NCI-H524 treated with DMSO at 0.1 percent for 48 hours (cell line): Measurements from ENCODE around the gene MINAR1.

ENCODE experiments used
- DNase-seq: peaks from one replicate; lab custom pipeline; 2025; lab: John Stamatoyannopoulos, UW

MINAR1 gene

DNA sequence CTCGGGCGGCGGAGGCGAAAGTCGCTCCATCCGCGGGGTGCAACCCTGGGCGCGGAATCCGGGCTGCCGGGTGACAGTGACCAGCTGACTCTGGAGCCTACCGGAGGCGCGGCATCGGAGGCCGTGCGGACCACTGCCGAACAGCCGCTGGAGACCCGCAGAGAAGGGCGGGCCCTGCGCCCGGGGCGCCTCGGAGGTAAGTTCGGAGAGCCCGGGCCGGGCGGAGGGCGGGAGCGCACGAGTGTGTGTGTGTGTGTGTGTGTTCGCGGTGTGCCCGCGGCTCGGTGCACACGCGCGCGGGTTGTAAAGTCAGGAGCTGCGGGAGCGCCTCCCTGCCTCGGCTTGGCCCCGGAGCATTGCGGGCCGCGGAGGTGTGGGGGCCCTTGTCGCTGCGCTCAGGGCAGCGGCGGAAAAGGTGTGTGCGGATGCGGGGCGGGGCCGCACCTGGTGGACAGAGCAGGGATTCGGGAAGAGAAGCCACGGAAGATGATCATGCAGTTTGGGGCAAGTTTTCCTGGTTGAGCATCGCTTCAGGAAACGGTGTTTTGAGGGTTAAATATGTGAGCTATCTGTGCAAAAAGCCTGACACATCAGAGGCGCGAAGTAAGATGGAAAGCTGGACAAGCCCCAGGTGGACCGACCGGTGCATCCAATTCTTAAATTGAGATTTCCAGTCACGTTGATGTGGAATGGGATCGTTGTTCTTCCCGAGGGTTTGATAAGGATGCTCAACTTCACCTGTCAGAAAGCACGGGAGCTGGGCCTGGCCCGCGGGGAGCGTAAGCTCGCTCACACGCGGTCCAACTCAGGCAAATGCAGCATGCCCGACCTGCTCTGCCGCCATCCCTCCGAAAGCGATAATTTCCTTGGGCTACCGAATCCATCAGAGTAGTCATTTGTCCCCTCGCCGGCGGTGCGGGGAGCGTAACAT, 474 bp downstream of the MINAR1 start:
- DNase-seq, result no peak

DNA sequence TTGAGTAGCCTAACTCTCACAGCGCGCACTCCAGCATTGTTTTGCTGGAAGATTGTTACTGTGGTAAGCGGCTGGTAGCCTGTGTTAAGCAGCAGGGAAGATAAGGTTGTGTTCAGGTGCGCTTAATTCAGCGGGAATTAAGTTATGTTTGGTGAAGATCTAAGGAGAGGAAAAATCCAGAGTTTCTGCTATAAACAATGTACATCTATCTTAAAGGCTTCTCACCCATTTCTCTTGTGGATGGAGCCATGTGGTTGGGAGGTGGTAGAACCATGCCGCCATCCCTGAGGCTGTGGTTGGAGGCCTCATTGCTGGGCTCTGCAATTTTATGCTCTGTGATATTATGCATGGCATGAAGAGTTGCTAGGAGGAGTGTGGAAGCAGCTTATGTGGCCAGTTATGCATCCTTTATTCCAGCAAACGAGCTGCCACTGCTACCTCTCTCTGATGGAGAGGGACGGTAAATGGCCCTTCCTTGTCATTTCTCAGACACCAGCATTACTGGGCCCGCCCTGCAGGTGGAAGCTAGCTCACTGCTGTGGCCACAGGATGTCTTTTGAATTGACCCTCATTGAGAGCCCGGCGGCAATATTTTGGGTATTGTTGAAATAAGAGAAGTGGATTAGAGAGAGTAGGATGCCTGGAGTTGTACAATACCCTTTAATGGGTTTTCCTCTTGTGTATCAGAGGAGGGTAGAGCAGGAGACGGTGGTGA, 1.3 kb downstream of the MINAR1 start:
- no peak for DNase-seq

DNA sequence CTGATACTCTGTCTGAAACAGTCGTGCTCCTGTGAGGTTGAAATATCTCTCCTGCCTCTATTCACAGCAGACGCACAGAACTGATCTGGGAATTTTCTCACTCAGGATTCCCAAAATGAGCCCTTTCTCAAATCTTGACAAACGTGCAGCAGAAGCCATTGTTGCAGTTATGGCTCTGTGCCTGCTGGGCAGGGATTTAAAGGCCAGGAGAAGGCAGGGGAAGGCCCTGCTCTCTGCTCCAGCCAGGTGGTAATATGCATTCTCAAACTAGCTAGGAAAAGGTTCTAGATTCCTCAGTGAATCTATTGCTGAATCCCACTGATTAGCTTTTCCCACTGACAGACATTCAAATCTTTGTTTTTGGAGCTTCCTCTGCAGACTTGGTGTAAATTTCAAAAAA, 2.2 kb downstream of the MINAR1 start:
- no peak for DNase-seq

DNA sequence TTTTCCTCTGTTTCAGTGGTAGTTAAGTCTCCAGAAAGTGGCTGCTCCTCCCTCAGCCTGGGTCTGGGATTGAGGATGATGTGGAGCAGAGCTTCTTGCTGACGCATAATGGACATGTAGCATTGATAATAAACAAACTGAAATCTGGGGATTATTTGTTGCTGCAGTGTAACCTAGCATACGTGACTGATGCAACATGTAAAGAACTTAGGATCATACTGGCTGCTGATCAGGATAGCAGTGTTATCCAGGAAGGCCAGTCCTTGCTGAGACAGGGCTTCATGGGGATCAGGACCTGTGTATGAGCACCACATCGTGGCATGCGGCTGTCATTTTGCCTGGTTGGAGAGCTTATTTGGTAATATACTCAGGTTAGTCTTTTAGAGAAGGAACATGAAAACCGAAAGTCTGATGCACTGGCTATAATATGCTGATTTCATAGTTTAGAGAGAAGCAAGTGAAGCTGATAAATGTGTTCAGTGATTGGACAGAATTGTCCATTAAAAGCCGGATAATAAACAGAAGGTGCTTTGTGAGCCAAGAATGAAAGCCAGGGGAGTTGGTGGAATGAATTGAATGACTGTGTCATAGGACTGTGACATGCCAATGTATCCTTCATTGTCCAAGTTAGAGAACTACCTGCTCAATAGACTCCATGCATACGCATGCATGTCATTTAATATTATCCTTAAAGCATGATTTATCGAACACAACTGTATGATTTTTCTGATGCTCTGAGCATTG, 4.1 kb downstream of the MINAR1 start:
- DNase-seq, result no peak

DNA sequence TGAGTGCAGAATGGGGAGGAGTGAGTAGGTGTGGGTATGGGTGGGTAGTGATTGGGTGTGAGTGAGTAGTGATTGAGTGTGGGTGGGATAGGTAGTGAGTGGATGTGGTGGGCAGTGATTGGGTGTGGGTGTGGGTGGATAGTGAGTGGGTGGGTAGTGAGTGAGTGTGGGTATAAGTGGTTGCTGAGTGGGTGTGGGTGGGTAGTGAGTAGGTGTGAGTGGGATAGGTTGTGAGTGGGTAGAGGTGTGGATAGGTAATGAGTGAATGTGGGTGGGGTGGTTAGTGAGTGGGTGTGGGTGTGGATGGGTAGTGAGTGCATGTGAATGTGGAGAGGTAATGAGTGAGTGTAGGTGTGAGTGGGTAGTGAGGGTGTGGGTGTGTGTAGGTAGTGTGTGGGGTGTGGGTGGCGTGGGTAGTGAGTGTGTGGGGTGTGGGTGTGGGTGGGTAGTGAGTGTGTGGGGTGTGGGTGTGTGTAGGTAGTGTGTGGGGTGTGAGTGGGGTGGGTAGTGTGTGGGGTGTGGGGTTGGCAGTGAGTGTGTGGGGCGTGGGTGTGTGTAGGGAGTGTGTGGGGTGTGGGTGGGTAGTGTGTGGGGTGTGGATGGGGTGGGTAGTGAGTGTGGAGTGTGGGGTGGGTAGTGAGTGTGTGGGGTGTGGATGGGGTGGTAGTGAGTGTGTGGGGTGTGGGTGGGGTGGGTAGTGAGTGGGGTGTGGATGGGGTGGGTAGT, 5.3 kb downstream of the MINAR1 start:
- no peak for DNase-seq

DNA sequence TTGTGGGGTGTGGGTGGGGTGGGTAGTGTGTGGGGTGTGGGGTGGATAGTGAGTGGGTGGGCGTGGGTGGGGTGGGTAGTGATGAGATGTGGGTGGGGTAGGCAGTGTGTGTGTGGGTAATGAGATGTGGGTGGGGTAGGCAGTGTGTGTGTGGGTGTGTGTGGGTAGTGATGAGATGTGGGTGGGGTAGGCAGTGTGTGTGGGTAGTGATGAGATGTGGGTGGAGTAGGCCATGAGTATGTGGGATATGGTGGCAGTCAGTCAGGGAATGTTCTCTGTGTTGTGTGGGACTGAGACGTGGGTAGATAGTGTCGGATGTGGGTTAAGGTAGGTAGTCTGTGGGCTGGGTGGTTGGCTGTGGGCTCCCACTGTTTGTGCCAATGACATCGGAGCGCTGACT, 7.1 kb downstream of the MINAR1 start:
- DNase-seq, result no peak

DNA sequence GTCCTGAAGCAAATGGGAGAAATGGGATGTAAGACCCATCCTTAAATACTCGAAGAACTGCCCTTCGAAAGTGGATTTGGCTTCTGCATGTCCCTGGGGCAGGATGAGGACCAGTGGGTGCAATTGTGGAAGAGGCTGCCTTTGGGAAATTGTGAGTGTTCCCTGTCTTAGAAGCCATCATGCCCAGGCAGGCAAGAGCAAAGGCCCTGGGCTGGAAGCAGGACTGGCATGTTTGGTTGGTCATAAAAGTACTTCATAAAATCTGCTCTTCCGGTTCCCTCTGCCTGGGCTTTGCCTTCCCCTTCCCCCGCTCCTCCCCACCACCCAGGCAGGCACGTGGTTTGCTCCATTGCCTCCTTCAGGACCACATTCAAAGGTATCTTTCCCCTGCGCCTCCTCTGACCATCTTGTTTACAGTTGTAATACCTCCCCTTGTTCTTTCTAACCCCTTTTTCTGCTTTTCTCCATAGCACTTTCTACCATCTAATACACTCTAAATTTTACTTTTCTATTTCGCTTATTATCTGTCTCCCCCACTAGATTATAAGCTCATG, 8.3 kb downstream of the MINAR1 start:
- no peak for DNase-seq

DNA sequence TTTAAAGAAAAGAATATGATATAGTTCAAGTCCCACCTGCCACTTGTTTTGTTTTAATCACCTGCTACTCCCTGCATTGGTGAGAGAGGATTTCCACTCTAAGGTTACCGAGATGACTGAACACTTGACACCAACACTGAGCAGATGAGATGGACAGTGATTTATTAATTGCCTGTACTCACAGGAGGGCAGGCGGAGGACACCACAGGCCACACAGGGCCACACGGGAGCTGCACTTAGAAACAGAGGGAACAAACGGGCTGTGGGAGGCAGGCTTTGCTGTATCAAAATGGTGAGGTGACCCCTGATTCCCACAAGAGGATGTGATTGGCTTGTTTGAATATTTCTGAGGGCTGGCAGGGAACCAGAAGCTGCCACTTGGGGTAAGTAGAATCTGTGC, 10.8 kb downstream of the MINAR1 start:
- DNase-seq, result no peak

DNA sequence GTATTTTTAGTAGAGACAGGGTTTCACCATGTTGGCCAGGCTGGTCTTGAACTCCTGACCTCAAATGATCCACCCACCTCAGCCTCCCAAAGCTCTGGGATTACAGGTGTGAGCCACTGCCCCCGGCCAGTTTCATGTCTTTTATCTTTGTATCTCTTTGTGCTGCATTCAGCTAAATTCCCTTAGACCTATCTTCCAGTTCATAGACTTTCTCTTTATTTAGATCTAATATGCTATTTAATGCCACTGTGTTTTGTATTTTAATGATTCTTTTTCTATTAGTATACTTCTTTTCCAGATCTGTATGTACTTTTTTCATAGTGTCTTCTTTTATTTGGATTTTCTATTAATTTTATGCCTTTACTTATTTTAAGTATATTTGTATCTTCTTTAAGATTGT, 14.9 kb downstream of the MINAR1 start:
- no peak for DNase-seq

DNA sequence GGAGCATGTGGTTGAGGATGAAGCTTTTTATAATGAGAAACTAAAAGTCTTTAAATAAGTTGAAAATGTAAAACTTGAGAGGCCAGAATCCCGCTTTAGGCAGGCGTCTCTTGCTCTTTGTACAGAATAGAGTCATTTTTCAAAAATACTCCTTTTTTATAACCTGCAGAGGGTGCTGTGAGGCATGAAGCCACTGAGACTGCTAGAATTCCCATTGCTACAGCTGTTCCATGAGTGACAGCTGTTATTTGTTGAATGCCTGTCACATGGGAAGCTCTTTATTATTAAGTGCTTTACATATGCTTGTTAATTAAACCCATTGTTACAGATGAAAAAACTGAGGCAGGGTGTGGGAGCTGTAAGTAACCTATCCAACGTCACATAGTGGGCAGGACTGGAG, 18.5 kb downstream of the MINAR1 start:
- DNase-seq, result peak; percentile 10

DNA sequence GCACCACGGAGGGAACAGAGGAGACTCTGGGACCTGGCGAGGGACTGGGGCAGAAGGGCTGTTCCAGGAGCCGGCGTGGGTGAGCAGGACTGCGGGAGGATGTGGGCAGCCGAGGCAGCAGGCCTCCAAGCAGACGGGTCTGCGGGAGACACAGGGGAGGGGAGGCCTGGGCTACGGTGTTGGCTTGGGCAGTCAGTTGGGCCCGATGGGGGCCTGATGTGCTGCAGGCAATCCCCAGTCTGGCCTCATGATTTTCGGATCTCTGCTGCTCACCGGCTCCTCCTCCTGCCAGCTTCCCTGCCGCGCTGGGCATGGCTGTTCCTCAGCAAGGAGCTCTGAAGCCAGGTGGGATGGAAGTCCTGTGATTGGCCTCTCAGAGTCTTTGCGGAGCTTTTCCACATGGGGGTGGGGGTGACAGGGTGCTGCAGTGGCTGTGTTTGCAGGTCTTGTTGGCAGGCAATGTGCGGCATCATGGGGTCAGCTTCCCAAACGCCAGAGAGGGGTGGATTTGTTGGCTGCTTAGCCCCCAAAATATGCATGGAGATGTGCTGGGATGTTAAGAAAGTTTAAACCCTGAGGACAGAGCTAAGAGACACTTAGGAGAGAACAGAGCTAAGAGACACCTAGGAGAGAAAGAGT, 19.3 kb downstream of the MINAR1 start:
- DNase-seq, result no peak

DNA sequence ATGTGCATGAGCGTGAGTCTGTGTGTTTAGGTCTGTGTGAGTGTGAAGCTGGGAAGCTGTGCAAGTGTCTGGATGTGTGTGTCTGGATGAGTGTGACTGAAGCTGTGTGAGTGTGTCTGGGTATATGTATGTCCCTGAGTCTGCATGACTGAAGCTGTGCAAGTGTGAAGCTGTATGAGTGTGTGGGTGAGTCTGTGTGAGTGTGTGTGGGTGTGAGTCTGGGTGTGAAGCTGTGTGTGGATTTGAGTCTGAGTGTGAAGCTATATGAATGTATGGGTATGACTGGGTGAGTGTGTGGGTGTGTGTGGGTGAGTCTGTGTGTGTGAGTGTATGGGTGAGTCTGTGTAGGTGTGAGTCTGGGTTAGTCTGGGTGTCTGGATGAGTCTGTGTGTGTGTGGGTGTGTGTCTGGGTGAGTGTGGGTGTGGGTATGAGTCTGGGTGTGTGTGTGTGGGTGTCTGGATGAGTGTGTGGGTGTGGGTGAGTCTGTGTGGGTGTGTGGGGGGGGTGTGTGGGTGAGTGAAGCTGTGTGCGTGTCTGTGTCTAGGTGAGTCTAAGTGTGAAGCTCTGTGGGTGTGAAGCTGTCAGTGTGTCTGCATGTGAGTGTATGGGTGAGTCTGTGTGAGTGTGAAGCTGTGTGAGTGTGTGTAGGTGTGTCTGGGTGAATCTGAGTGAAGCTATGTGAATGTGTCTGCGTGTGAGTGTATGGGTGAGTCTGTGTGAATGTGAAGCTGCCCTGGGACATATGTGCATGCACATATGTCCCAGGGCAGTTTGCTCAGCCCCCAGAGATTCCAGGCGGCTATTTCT, 20.3 kb downstream of the MINAR1 start:
- DNase-seq, result no peak

DNA sequence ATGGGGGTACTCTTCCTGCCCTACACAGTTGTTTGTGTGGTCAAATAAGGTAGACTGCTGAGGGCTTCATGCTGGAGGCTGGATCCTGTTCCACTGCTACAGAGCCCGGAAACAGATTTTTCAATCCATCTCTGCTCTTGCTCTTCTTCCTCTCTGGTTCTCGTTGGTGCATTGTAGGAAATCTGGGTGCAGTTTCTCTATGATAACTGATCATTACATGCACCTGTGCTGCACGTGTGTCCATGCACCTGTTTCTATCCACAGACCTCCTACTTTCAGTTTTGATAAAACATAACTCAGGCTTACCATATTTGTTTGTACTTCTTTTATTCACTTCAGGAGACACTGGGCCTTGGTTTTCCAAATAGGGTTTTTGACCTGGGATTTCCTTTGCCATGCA, 21.3 kb downstream of the MINAR1 start:
- DNase-seq, result no peak

DNA sequence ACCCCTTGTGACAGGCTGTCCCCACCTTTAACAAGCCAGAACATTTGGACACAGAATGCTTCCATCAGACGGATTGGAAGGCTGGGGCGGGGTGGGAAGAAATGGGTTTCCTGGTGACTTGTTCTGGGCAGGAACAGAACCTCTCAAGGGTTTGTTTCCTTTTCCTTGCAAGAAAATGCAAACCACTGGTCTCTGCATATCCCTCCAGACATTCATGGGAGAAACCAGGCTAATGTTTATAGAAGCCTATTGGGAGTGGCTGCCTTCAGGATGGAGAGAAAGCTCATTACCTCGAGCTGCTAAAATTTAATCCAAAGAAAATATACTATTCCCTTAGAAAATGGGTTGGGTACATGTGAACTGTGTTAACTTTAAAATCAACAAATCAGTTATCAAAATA, 21.9 kb downstream of the MINAR1 start:
- DNase-seq, result no peak

DNA sequence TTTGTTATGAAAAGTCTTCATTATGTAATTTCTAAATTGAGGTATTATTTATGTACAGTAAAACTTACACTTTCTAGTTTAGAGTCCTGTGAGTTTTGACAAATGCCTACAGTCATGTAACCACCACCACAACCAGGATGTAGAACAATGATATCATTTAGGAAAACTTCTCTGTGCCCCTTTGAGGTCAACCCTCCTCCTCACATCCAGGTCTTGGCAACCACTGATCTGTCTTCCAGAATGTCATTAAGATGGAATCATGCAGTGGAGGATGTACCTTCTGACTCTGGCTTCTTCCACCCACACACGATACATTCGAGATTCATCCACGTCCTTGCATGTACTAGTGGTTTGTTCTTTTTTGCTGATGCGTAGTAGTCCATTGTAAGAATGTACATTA, 23.2 kb downstream of the MINAR1 start:
- no peak for DNase-seq

DNA sequence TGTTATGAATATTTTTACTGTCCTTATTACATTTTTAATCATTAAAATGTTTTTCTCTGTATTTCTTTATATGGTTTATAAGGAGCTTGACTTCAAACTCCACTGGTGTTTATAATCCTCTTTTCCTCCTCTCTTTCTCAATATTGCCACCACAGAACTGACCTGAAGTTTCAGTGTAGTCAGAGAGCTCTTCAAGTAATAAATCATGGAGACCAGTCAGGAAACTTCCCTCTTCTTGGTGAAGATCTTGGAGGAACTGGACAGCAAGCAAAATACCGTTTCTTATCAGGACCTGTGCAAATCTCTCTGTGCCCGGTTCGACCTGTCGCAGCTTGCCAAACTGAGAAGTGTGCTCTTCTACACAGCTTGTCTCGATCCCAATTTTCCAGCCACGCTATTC, 23.8 kb downstream of the MINAR1 start:
- no peak for DNase-seq

DNA sequence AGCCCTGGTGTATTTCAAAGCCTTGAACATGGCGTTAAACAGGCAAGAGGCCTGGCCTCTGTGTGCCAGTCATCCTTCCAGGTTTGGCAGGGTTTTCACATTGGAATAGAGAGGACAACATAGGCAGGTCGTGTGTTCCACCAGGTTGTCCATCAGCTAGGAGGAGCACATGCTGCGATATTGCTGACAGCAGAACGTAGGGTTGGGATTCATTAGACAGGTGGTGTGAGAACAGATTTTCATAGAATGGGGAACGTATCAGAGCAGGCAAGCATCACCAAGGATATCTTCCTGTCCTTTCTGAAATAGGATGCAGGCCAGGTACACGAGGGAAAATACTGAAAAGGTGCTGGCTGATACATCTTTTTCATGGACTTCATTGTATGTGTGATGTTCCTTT, 26.4 kb downstream of the MINAR1 start:
- DNase-seq, result no peak

DNA sequence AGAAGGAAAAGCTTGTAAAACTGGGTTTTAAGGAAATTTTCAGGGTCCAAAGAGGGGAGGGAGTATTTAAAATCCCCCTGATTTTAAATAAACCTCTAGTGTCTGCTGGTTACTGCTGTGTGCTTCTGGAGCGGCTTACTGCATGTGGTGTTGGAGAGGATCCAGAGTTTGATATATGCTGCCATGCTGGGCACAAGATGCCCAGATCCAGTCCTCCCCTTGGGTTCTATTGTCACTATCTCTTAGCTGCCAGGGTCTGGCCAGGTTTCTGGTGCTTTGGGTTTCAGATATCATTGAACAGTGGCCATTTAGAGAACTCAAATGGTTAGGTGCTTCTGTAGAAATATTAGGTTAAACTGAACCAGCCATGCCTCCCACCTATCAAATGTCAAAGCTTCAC, 27.5 kb downstream of the MINAR1 start:
- no peak for DNase-seq

DNA sequence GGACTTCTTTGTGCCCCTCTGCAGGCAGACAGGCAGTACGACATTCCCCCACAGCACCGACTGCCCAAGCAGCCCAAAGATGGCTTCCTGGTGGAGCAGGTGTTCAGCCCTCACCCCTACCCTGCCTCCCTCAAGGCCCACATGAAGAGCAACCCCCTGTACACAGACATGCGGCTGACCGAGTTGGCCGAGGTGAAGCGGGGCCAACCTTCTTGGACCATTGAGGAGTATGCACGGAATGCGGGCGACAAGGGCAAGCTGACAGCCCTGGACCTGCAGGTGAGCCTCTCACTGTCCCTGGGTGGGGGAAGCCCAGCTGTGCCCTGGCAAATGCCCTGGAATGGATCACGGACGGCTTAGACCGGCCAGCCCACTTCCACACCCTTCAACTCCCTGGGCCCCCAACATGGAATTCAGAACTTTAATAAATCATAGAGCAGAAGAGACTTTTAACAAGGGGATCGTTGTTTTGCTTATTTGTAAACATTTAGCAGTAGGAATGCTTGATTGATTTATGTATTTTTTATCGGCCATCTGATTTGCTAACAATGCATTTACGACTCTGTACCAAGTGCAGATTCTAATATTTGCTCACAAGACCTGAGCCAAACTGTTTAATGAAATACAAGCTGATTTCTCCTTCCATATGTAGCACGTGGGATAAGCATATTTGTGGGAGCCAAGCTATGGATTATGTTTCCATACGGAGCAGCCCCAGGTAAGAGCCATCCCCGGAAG, 31.1 kb downstream of the MINAR1 start:
- DNase-seq, result no peak

DNA sequence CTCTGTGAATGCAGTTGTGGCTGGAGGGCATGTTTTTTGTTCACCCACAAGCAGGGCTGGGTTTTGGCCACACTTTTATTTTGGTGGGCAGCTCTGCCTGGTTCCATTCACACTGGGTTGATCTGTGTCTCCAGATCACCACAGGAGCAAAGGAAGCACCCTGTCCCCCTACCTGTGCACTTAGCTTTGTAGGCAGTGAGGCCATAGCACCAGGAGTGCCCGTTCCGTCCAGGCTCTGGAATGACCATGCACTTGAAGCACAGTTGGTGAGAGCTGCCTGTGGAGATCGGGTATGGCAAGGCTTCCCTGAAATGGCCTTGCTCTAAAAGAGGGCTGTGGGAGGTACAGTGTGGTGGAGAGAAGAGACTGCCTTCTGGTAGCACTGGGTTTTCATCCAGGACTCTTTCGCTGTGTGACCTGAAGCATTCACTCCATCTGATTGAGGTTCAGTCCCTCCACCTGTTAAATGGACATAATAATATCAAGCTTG, 31.7 kb downstream of the MINAR1 start:
- DNase-seq, result no peak
